ENCODE measurements around the gene MCF2L.

The MCF2L gene

DNA sequence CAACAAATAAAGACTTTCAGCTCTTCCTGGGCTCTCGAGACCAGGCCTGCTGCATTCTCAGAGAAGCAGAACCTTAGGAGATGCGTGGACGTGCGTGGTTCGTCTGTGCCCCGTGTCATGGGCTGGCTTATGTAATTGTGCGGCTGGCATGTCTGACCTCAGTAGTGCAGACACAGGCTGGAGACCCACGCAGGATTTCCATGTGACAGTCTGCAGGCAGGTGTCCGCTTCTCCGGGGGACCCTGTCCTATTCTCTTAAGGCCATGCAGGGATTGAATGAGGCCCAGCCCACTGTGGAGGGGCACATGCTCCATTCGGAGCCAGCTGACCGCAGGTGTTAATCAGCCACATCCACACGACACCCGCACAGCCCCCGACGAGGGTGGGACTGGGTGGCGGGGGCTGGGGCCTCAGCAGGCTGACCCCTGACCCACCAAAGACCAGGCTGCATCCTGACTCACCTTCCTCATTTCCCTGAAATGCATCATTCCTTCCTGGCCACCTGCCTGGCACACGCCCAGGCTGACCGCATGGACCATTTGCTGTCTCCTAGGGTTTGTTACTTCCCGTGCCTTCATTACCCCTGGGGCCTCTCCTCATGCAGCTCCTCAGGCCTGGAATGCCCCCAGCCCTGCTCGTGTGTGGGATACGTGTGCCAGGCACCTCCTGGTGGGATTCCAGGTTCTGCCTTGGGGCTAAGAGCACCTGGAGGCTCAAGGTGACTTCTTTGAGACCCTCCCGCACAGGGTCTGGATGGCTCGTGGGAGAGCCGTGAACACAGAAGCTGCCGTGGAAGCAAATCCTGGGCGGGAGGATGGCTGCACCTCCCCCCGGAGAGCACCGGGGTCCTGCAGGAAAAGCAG lies 10.7 kb upstream of the MCF2L start:
- Histone ChIP-seq H3K9me3 (ENCODE audit: control insufficient read depth, insufficient read depth, low read length) (no peaks in the 10 kb centered on the region), H3K27me3 (ENCODE audit: control insufficient read depth, insufficient read depth, low read length) (no peaks in the 10 kb centered on the region), H3K4me3 (ENCODE audit: low read depth, low read length) (no peak overlapping the region), H3K4me1 (ENCODE audit: control insufficient read depth, insufficient read depth, low read length) (peaks cover 9% of the 10 kb centered on the region; the same call in 1 of the 2 replicates), H3K9ac (ENCODE audit: low read depth, low read length) (no peak overlapping the region), H3K27ac (ENCODE audit: low read depth, low read length) (no peak overlapping the region), H3K36me3 (ENCODE audit: control insufficient read depth, insufficient read depth, low read length) (no peaks in the 10 kb centered on the region)

DNA sequence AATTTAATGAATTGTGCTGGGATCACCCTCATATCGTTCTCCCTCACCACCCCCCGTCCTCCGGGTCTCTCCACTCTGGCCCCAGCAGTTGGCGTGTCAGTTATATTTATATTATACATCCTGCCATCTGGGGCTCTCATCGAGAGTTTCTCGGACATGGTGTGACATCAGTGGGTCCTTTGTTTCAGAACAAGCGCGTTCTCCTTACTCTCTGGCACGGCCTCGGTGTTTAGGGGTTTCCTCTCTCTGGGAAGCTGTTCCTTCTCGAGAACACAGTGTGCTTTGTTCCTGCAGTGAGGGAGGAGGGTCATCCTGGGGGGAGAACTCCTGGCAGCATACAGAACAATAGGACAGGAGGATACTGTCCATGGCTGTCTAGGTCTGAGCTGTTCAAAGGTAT lies 9.8 kb upstream of the MCF2L start:
- no peaks in the 10 kb centered on the region for H3K9me3 ChIP-seq (ENCODE audit: control insufficient read depth, insufficient read depth, low read length)
- no peaks in the 10 kb centered on the region for H3K36me3 ChIP-seq (ENCODE audit: control insufficient read depth, insufficient read depth, low read length)
- peaks cover 9% of the 10 kb centered on the region; the same call in 1 of the 2 replicates for H3K4me1 ChIP-seq (ENCODE audit: control insufficient read depth, insufficient read depth, low read length)
- no peak overlapping the region for H3K9ac ChIP-seq (ENCODE audit: low read depth, low read length)
- H3K4me3 ChIP-seq (ENCODE audit: low read depth, low read length) = no peak overlapping the region
- H3K27me3 ChIP-seq (ENCODE audit: control insufficient read depth, insufficient read depth, low read length) = no peaks in the 10 kb centered on the region
- no peak overlapping the region for H3K27ac ChIP-seq (ENCODE audit: low read depth, low read length)

DNA sequence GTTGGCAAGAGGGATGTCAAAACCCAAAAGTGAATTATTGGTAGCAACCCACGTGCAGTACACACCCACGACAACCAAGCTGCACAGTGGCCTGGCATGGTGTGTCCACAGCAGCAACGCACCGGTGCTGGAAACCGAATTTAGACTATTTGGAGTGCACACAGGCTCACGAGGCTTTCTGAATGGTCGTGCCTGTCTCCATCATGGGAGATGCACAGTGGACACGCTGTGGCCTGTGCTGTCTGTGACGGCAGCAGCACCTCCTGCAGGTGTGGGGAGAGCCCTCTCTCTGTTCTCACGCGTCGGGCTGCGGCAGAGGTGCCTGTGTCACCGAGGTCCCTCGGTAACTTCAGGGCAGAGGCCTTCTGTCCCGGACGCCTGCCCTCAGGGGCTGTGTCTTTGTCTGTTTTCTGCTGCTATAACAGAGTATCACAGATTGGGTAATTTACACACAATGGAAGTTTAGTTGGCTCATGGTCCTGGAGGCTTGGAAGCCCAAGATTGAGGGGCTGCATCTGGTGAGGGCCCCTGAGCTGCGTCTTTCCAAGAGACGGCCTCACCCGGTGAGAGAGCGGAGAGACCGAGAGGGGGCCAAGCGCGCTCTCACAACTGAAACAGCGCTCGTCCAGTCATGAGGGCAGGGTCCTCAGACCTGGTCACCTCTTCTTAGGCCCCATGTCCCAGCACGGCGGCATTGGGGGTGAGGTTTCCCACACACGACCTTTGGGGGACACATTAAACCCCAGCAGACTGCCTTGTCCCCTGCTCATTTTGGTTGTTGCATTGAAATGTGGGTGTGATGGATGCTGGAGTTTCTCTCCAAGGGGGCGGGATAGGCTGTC lies 9.1 kb upstream of the MCF2L start:
- no peaks in the 10 kb centered on the region for H3K36me3 ChIP-seq (ENCODE audit: control insufficient read depth, insufficient read depth, low read length)
- no peak overlapping the region for H3K9ac ChIP-seq (ENCODE audit: low read depth, low read length)
- peaks cover 9% of the 10 kb centered on the region; the same call in 1 of the 2 replicates for H3K4me1 ChIP-seq (ENCODE audit: control insufficient read depth, insufficient read depth, low read length)
- H3K27ac ChIP-seq (ENCODE audit: low read depth, low read length) = no peak overlapping the region
- H3K4me3 ChIP-seq (ENCODE audit: low read depth, low read length) = no peak overlapping the region
- no peaks in the 10 kb centered on the region for H3K9me3 ChIP-seq (ENCODE audit: control insufficient read depth, insufficient read depth, low read length)
- no peaks in the 10 kb centered on the region for H3K27me3 ChIP-seq (ENCODE audit: control insufficient read depth, insufficient read depth, low read length)

DNA sequence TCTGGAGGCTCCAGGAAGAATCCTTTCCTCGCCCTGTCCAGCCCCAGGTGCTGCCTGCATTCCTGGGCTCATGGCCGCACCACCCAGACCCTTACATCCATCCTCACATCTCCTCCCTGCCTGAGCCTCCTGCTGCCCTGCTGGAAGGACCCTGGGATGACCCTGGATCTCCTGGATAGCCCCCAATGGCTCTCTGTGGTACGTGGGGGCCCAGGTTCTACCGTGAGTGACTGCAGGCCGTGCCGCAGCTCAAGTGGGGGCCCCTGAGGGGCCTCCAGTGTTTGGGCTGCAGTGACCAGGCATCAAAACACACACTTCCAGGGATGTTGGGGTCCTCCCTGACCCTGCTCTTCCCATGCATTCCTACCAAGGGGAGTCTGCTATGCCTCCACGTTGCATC lies 8.3 kb upstream of the MCF2L start:
- no peak overlapping the region for H3K4me3 ChIP-seq (ENCODE audit: low read depth, low read length)

DNA sequence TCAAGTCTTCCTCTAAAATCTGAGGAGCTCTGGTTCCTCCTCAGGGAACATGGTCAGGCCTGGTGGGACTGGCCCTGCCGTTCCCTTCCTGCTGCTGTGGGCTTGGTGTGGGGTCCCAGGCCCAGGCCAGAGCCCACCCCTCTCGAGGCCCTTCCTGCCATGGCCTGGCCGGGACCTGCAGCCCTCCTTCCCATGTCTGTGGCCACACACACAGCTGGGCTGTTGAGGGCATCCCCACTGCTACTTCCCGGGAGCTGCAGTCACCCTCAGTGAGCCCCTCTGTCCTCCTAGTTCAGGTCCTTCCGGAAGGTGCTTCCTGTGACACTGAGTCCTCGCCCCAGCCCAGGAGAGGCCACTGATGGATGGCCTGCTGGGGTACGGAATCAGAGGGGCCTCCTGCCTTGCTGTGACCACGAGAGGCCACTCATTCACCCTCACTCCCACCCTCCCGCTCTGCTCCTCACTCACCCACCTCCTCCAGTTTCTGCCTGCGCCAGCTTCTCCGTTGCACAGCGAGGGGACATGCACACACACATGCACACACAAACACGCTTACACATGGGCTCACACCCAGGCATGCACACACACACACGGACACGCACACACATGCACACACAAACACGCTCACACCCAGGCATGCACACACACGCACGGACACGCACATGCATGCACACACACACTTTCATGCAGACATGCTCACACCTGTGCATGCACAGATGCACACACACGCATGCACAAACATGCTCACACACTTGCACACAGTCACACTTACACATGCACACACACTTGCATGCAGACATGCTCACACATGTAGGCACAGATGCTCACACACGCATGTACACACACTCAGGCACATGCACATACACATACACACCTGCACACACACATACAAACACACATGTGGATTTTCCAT lies 7.3 kb upstream of the MCF2L start:
- H3K9me3 ChIP-seq (ENCODE audit: control insufficient read depth, insufficient read depth, low read length) = no peaks in the 10 kb centered on the region
- H3K4me1 ChIP-seq (ENCODE audit: control insufficient read depth, insufficient read depth, low read length) = peaks cover 6% of the 10 kb centered on the region; the same call in 1 of the 2 replicates
- H3K9ac ChIP-seq (ENCODE audit: low read depth, low read length) = no peak overlapping the region
- no peak overlapping the region for H3K4me3 ChIP-seq (ENCODE audit: low read depth, low read length)
- no peaks in the 10 kb centered on the region for H3K27me3 ChIP-seq (ENCODE audit: control insufficient read depth, insufficient read depth, low read length)
- no peaks in the 10 kb centered on the region for H3K36me3 ChIP-seq (ENCODE audit: control insufficient read depth, insufficient read depth, low read length)
- no peak overlapping the region for H3K27ac ChIP-seq (ENCODE audit: low read depth, low read length)

More for the DNA sequence above, 8.3 kb upstream of the MCF2L start:
- Histone ChIP-seq H3K9ac (ENCODE audit: low read depth, low read length) (no peak overlapping the region), H3K9me3 (ENCODE audit: control insufficient read depth, insufficient read depth, low read length) (no peaks in the 10 kb centered on the region), H3K36me3 (ENCODE audit: control insufficient read depth, insufficient read depth, low read length) (no peaks in the 10 kb centered on the region), H3K27me3 (ENCODE audit: control insufficient read depth, insufficient read depth, low read length) (no peaks in the 10 kb centered on the region), H3K4me1 (ENCODE audit: control insufficient read depth, insufficient read depth, low read length) (peaks cover 9% of the 10 kb centered on the region; the same call in 1 of the 2 replicates), H3K27ac (ENCODE audit: low read depth, low read length) (no peak overlapping the region)

DNA sequence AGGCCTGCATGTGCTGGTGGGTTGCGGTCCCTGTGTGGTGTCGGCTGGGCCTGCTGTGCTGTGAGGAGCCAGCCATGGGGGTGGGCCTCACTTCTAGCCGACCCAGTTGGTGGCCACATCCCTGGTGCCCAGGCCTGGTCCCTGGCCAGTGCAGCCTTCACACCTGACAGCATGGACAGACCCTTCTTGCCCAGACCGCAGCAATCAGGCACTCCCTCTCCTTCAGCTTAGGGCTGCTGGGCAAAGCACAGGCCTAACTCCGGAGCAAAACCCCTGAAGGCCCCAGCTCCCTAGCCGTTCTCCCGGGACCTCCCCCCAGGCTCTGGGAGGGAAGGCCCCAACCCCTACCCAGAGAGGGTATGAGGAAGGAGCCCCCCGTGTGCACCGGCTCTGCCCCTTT lies 6.6 kb upstream of the MCF2L start:
- no peak overlapping the region for H3K9ac ChIP-seq (ENCODE audit: low read depth, low read length)
- H3K36me3 ChIP-seq (ENCODE audit: control insufficient read depth, insufficient read depth, low read length) = no peaks in the 10 kb centered on the region
- H3K27me3 ChIP-seq (ENCODE audit: control insufficient read depth, insufficient read depth, low read length) = no peaks in the 10 kb centered on the region
- no peaks in the 10 kb centered on the region for H3K4me1 ChIP-seq (ENCODE audit: control insufficient read depth, insufficient read depth, low read length)
- H3K4me3 ChIP-seq (ENCODE audit: low read depth, low read length) = no peak overlapping the region
- no peak overlapping the region for H3K27ac ChIP-seq (ENCODE audit: low read depth, low read length)
- H3K9me3 ChIP-seq (ENCODE audit: control insufficient read depth, insufficient read depth, low read length) = no peaks in the 10 kb centered on the region

DNA sequence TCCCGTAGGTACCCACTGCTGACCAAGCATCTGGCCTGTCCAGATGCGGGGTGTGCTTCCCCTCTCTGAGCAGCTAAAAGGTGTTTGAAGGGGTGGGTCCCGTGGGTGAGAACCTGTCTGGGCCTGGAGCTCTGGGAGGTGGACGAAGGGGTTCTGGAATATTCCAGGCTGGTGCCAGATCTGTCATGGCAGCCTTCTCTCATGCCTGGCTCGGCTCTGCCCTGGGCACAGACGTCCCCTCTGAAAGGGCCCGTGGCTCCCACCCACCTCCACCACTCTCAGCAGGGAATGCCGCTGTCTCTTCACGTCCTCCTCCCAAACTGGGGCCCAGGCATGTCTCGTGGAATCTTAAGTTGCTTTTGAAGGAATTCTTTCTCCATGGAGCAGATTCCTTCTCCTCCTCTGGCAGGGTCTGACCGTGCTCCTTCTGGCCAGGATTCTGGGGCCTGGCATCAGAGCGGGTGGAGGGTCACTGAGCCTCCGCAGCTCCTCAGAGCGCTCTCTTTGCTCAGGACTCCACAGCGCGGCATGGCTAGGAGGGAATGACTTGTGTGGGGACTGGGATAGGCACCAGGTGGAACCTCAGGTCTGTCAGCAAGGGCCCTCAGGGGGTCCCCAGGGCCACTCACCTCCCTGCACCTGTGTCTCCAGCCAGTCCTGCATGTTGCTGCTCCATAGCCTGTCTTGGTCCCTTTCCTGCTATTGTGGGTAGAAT lies 5.9 kb upstream of the MCF2L start:
- no peaks in the 10 kb centered on the region for H3K9me3 ChIP-seq (ENCODE audit: control insufficient read depth, insufficient read depth, low read length)
- no peak overlapping the region for H3K9ac ChIP-seq (ENCODE audit: low read depth, low read length)
- H3K4me1 ChIP-seq (ENCODE audit: control insufficient read depth, insufficient read depth, low read length) = no peaks in the 10 kb centered on the region
- no peaks in the 10 kb centered on the region for H3K27me3 ChIP-seq (ENCODE audit: control insufficient read depth, insufficient read depth, low read length)
- no peak overlapping the region for H3K27ac ChIP-seq (ENCODE audit: low read depth, low read length)
- H3K4me3 ChIP-seq (ENCODE audit: low read depth, low read length) = no peak overlapping the region
- no peaks in the 10 kb centered on the region for H3K36me3 ChIP-seq (ENCODE audit: control insufficient read depth, insufficient read depth, low read length)

DNA sequence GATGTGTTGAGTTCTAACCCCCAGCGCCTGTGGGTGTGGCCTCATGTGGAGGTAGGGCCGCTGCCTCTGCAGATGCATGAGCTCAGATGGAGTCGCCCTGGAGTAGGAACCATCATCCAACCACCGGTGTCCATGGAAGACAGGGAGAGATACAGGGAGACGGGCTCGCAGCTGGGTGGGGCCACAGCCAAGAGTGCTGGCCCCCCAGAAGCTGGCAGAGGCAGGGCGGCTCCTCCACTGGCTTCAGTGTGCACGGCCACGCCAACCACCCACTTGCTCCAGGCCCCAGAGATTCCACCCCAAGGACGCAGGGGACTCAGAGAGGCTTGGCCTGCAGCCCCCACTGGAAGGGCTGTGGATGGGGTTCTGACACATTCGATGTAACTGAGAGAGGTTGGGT lies 5.4 kb upstream of the MCF2L start:
- no peak overlapping the region for H3K9ac ChIP-seq (ENCODE audit: low read depth, low read length)
- H3K4me1 ChIP-seq (ENCODE audit: control insufficient read depth, insufficient read depth, low read length) = no peaks in the 10 kb centered on the region
- H3K27ac ChIP-seq (ENCODE audit: low read depth, low read length) = no peak overlapping the region
- no peaks in the 10 kb centered on the region for H3K9me3 ChIP-seq (ENCODE audit: control insufficient read depth, insufficient read depth, low read length)
- H3K4me3 ChIP-seq (ENCODE audit: low read depth, low read length) = no peak overlapping the region
- no peaks in the 10 kb centered on the region for H3K27me3 ChIP-seq (ENCODE audit: control insufficient read depth, insufficient read depth, low read length)
- no peaks in the 10 kb centered on the region for H3K36me3 ChIP-seq (ENCODE audit: control insufficient read depth, insufficient read depth, low read length)

DNA sequence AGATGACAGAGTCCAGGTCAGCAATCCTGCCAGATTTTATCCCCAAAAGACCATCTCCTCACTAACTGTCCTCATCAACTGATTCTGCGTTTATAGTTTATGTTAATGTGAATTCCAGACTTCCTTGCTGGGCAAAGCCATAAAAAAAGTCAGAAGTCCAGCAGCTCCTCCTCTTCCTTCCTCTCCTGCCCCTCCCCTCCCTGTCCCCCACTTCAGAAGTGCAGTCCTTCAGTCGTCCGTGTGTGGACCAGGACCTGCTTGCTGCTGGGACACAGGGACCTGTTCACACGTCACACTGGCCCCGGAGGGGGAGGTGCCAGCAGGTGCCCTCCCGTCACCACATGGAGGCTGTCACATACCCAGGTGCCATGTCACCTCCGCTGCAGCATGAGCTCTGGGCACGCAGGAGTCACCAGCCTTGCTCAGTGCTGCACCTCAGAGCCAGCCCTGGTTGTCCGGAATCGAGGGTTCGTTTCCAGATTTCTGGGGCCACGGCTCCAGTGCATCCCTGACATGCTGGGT lies 4.0 kb upstream of the MCF2L start:
- Histone ChIP-seq H3K4me1 (ENCODE audit: control insufficient read depth, insufficient read depth, low read length) (peaks cover 5% of the 10 kb centered on the region; the same call in 1 of the 2 replicates), H3K9ac (ENCODE audit: low read depth, low read length) (no peak overlapping the region), H3K27me3 (ENCODE audit: control insufficient read depth, insufficient read depth, low read length) (peaks cover 5% of the 10 kb centered on the region), H3K9me3 (ENCODE audit: control insufficient read depth, insufficient read depth, low read length) (no peaks in the 10 kb centered on the region), H3K27ac (ENCODE audit: low read depth, low read length) (no peak overlapping the region), H3K4me3 (ENCODE audit: low read depth, low read length) (no peak overlapping the region), H3K36me3 (ENCODE audit: control insufficient read depth, insufficient read depth, low read length) (no peaks in the 10 kb centered on the region)
